H1 (cell line): Measurements from ENCODE around the gene TMEM151B. TPM values are rescaled to one million over a fixed set of nuclear protein-coding genes. Genes with fewer than 3 reads are reported as not detected.

ENCODE experiments used
- ASH2L ChIP-seq: fragments of 200-600, 300-600 bp; sonication (generic); IDR thresholded peaks from one replicate; pipeline ENCODE4 v1.7.1; 2017; ENCODE audit warnings: low read length
- CBX8 ChIP-seq: fragments of 300-800, 300-1000 bp; sonication (generic); IDR thresholded peaks from 2 replicates; pipeline ENCODE4 v1.7.1; 2016; ENCODE audit warnings: low read depth, low read length, borderline replicate concordance
- CHD2 ChIP-seq: IDR thresholded peaks from 2 replicates; pipeline ENCODE4 v1.6.1; 2012; ENCODE audit warnings: low read length, improper control_type of control experiment
- FOSL1 ChIP-seq: IDR thresholded peaks from 2 replicates; pipeline ENCODE4 v1.6.1; 2011; ENCODE audit warnings: mild to moderate bottlenecking, low read depth, low read length, moderate library complexity; ENCODE audit not compliant: insufficient read depth
- KDM5A ChIP-seq: fragments of 200-600 bp; IDR thresholded peaks from 2 replicates; pipeline ENCODE4 v1.7.1; 2012; ENCODE audit warnings: mild to moderate bottlenecking, low read length, inconsistent platforms, mixed read lengths
- POLR2A ChIP-seq, 2 experiments: IDR thresholded peaks; 1 replicate in 1 of 2; 2 replicates in 1 of 2; pipeline ENCODE4 v1.6.1; 2011; ENCODE audit warnings: low read depth in 2 of 2, low read length in 2 of 2, mild to moderate bottlenecking in 2 of 2; ENCODE audit errors: control extremely low read depth in 1 of 2
- POU5F1 ChIP-seq: IDR thresholded peaks from 2 replicates; pipeline ENCODE4 v1.6.1; 2011; ENCODE audit warnings: low read depth, mild to moderate bottlenecking, low read length, moderate library complexity
- polyA plus RNA-seq, 7 experiments: library from polyadenylated mRNA; depleted of rRNA in 3 of 7; stranded (reverse) in 5 of 7; unstranded in 2 of 7; fragments of >200 nt in 5 of 7; fragments of 200-250 nt in 2 of 7; gene quantifications; 1 replicate in 5 of 7; 2 replicates in 1 of 7; 4 replicates in 1 of 7; pipeline versions ENCODE4 v1.2.1 to v1.2.3, GENCODE V29; 2011 to 2013; ENCODE audit warnings: missing spikeins in 2 of 7, mixed read lengths in 2 of 7
- total RNA-seq: library from RNA; stranded (reverse); fragmentation: NEBNext Ultra II Directional; extraction: Animal tissue kit (Norgen Biotek cat#: 25700); gene quantifications from 2 replicates; pipeline ENCODE4 v1.2.1, GENCODE V29; 2021
- TF ChIP-seq, protein P1 (sequence below): IDR thresholded peaks from 2 replicates; pipeline ENCODE4 v1.6.1; 2011; ENCODE audit warnings: low read length, improper control_type of control experiment

TMEM151B gene
- total and polyA plus RNA-seq, 2 of the 8 experiments (the other 6 are each of a cell fraction or from before 2014, with no cell fraction given) = 8.0 to 15.5 TPM

DNA sequence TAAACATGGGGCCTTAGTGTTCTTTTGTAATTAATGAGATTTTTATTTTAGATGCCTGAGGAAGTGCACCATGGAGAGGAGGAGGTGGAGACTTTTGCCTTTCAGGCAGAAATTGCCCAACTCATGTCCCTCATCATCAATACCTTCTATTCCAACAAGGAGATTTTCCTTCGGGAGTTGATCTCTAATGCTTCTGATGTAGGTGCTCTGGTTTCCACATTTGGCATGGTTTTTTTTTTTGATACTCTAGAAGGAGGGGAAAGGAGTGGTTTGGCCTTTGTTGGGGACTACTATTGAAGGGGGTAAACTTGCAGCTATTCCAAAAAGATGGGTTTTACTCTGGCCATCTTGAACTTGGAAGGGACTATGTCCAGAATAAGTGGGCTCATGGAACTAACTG is 21.7 kb upstream of the TMEM151B start (continued):
- TF ChIP-seq, protein P1, sequence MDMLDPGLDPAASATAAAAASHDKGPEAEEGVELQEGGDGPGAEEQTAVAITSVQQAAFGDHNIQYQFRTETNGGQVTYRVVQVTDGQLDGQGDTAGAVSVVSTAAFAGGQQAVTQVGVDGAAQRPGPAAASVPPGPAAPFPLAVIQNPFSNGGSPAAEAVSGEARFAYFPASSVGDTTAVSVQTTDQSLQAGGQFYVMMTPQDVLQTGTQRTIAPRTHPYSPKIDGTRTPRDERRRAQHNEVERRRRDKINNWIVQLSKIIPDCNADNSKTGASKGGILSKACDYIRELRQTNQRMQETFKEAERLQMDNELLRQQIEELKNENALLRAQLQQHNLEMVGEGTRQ = no peak
- TF ChIP-seq FOSL1 (no peak), CHD2 (no peak), CBX8 (no peak), POLR2A (IDR thresholded peaks at IDR 0.05; ENCODE audit: control extremely low read depth in 1 of 2, low read depth in 2 of 2, low read length in 2 of 2) (no peak), ASH2L (no peak), KDM5A (no peak), POU5F1 (no peak)
